ENCODE results near the gene ATAD3B.
"Not testable (repeated sequence)": the region's sequence is repeated elsewhere in the genome, so short reads cannot be mapped to it uniquely, and the experiment has no call there.

Gene ATAD3B

GRCh38 chr1:1433804-1434130 lies 37.8 kb upstream of the ATAD3B start:
- DNase-seq: no peak

GRCh38 chr1:1434131-1434823 lies 37.3 kb upstream of the ATAD3B start:
- no peak for DNase-seq

GRCh38 chr1:1434824-1435105 lies 36.8 kb upstream of the ATAD3B start:
- DNase-seq: no peak

GRCh38 chr1:1435106-1435903 lies 36.3 kb upstream of the ATAD3B start, which contains the start of gene VWA1:
Gene VWA1 (plus strand): TSS chr1:1435690. CDS start chr1:1435749, 59 bp downstream.
- no peak for DNase-seq

- no peak for DNase-seq
These were observed 35.5 kb upstream of the ATAD3B start for GRCh38 chr1:1435911-1436629.

GRCh38 chr1:1436630-1437032 lies 34.9 kb upstream of the ATAD3B start:
- no peak for DNase-seq

- no peak for DNase-seq
These were observed 34.3 kb upstream of the ATAD3B start for GRCh38 chr1:1437033-1437903.

- DNase-seq: no peak
These were observed 33.6 kb upstream of the ATAD3B start for GRCh38 chr1:1437904-1438376.

GRCh38 chr1:1438531-1439381 lies 32.8 kb upstream of the ATAD3B start:
- DNase-seq: no peak

- no peak for DNase-seq
These were observed 31.9 kb upstream of the ATAD3B start for GRCh38 chr1:1439546-1440261.

- no peak for DNase-seq
These were observed 31.1 kb upstream of the ATAD3B start for GRCh38 chr1:1440262-1441001.

- DNase-seq: peak; percentile 31
These were observed 30.3 kb upstream of the ATAD3B start for GRCh38 chr1:1441002-1441888.

GRCh38 chr1:1442069-1442770 lies 29.3 kb upstream of the ATAD3B start:
- no peak for DNase-seq

- not testable (repeated sequence) for DNase-seq
These were observed 24.9 kb upstream of the ATAD3B start for GRCh38 chr1:1446631-1447030.

GRCh38 chr1:1449099-1449739 lies 22.3 kb upstream of the ATAD3B start, which contains the start of gene ATAD3C:
Gene ATAD3C (plus strand): TSS chr1:1449689. CDS start chr1:1450684, 995 bp downstream.
- no peak for DNase-seq

- DNase-seq: not testable (repeated sequence)
These were observed 20.9 kb upstream of the ATAD3B start for GRCh38 chr1:1450616-1451015.

- no peak for DNase-seq
These were observed 19.7 kb upstream of the ATAD3B start for GRCh38 chr1:1451696-1452364.
